ENCODE results near the gene STX8. TPM values are rescaled to one million over a fixed set of nuclear protein-coding genes. Genes with fewer than 3 reads are reported as not detected.
"Not testable (repeated sequence)": the region's sequence is repeated elsewhere in the genome, so short reads cannot be mapped to it uniquely, and the experiment has no call there.

Gene STX8
- total RNA-seq, 1 donor from 2014 or later: 61.6 TPM

GRCh38 chr17:9380361-9380760, 195.3 kb downstream of the STX8 start:
- Mint-ChIP-seq H3K4me3 (ENCODE audit: unreplicated experiment) (no peak overlapping the region), H3K9me3 (ENCODE audit: unreplicated experiment) (no peaks in the 10 kb centered on the region), H3K27ac (ENCODE audit: unreplicated experiment) (peak overlapping the region; percentile 83), H3K36me3 (ENCODE audit: unreplicated experiment) (peaks cover 12% of the 10 kb centered on the region), H3K4me1 (ENCODE audit: unreplicated experiment) (peaks cover 35% of the 10 kb centered on the region), H3K27me3 (ENCODE audit: unreplicated experiment) (no peaks in the 10 kb centered on the region)
- no peak for TF ChIP-seq CTCF (IDR thresholded peaks at IDR 0.05)
- DNase-seq (ENCODE audit: extremely low spot score, unreplicated experiment): no peak

- Mint-ChIP-seq H3K4me1 (ENCODE audit: unreplicated experiment) (peaks cover 15% of the 10 kb centered on the region), H3K36me3 (ENCODE audit: unreplicated experiment) (peaks cover 12% of the 10 kb centered on the region)
- H3K4me3 Mint-ChIP-seq (ENCODE audit: unreplicated experiment); H3K9me3 Mint-ChIP-seq (ENCODE audit: unreplicated experiment); H3K27me3 Mint-ChIP-seq (ENCODE audit: unreplicated experiment); H3K27ac Mint-ChIP-seq (ENCODE audit: unreplicated experiment); DNase-seq (ENCODE audit: extremely low spot score, unreplicated experiment): not testable (repeated sequence)
Observed at GRCh38 chr17:9376177-9376576, 199.4 kb downstream of the STX8 start.

- H3K4me1 Mint-ChIP-seq (ENCODE audit: unreplicated experiment): peaks cover 38% of the 10 kb centered on the region
- no peaks in the 10 kb centered on the region for H3K9me3 Mint-ChIP-seq (ENCODE audit: unreplicated experiment)
- DNase-seq (ENCODE audit: extremely low spot score, unreplicated experiment): no peak
- peaks cover 3% of the 10 kb centered on the region for H3K36me3 Mint-ChIP-seq (ENCODE audit: unreplicated experiment)
- peak overlapping the region; percentile 20 for H3K27ac Mint-ChIP-seq (ENCODE audit: unreplicated experiment)
- no peaks in the 10 kb centered on the region for H3K27me3 Mint-ChIP-seq (ENCODE audit: unreplicated experiment)
- H3K4me3 Mint-ChIP-seq (ENCODE audit: unreplicated experiment): no peak overlapping the region
- TF ChIP-seq CTCF (IDR thresholded peaks at IDR 0.05): no peak
Observed at GRCh38 chr17:9371019-9371418, 204.6 kb downstream of the STX8 start.

- H3K4me1 Mint-ChIP-seq (ENCODE audit: unreplicated experiment): peaks cover 43% of the 10 kb centered on the region
- peak overlapping the region; percentile 20 for H3K27ac Mint-ChIP-seq (ENCODE audit: unreplicated experiment)
- H3K4me3 Mint-ChIP-seq (ENCODE audit: unreplicated experiment): no peak overlapping the region
- no peak for DNase-seq (ENCODE audit: extremely low spot score, unreplicated experiment)
- H3K9me3 Mint-ChIP-seq (ENCODE audit: unreplicated experiment): no peaks in the 10 kb centered on the region
- no peaks in the 10 kb centered on the region for H3K36me3 Mint-ChIP-seq (ENCODE audit: unreplicated experiment)
- no peak for TF ChIP-seq CTCF (IDR thresholded peaks at IDR 0.05)
- H3K27me3 Mint-ChIP-seq (ENCODE audit: unreplicated experiment): no peaks in the 10 kb centered on the region
Observed at GRCh38 chr17:9370467-9370866, 205.2 kb downstream of the STX8 start.

GRCh38 chr17:9368631-9369030, 207.0 kb downstream of the STX8 start:
- H3K36me3 Mint-ChIP-seq (ENCODE audit: unreplicated experiment): no peaks in the 10 kb centered on the region
- DNase-seq (ENCODE audit: extremely low spot score, unreplicated experiment): no peak
- H3K27me3 Mint-ChIP-seq (ENCODE audit: unreplicated experiment): no peaks in the 10 kb centered on the region
- no peak overlapping the region for H3K27ac Mint-ChIP-seq (ENCODE audit: unreplicated experiment)
- no peak for TF ChIP-seq CTCF (IDR thresholded peaks at IDR 0.05)
- no peaks in the 10 kb centered on the region for H3K9me3 Mint-ChIP-seq (ENCODE audit: unreplicated experiment)
- peaks cover 58% of the 10 kb centered on the region for H3K4me1 Mint-ChIP-seq (ENCODE audit: unreplicated experiment)
- no peak overlapping the region for H3K4me3 Mint-ChIP-seq (ENCODE audit: unreplicated experiment)

GRCh38 chr17:9367156-9367555, 208.5 kb downstream of the STX8 start:
- DNase-seq (ENCODE audit: extremely low spot score, unreplicated experiment): no peak
- no peaks in the 10 kb centered on the region for H3K27me3 Mint-ChIP-seq (ENCODE audit: unreplicated experiment)
- H3K27ac Mint-ChIP-seq (ENCODE audit: unreplicated experiment): peak overlapping the region; percentile 76
- no peak overlapping the region for H3K4me3 Mint-ChIP-seq (ENCODE audit: unreplicated experiment)
- no peak for TF ChIP-seq CTCF (IDR thresholded peaks at IDR 0.05)
- no peaks in the 10 kb centered on the region for H3K36me3 Mint-ChIP-seq (ENCODE audit: unreplicated experiment)
- no peaks in the 10 kb centered on the region for H3K9me3 Mint-ChIP-seq (ENCODE audit: unreplicated experiment)
- peaks cover 61% of the 10 kb centered on the region for H3K4me1 Mint-ChIP-seq (ENCODE audit: unreplicated experiment)
